HG02943 (cell line): ENCODE measurements around the gene ZSWIM4.
A peak's percentile ranks its signal among the peaks of the same experiment; 100 is the strongest.

Source experiments
- ATAC-seq: cut with Tn5 transposase; IDR thresholded peaks from one replicate; pipeline ENCODE4 v1.9.1; 2021; ENCODE audit warnings: mild to moderate bottlenecking, low read depth, moderate library complexity; ENCODE audit not compliant: unreplicated experiment

Gene ZSWIM4

DNA sequence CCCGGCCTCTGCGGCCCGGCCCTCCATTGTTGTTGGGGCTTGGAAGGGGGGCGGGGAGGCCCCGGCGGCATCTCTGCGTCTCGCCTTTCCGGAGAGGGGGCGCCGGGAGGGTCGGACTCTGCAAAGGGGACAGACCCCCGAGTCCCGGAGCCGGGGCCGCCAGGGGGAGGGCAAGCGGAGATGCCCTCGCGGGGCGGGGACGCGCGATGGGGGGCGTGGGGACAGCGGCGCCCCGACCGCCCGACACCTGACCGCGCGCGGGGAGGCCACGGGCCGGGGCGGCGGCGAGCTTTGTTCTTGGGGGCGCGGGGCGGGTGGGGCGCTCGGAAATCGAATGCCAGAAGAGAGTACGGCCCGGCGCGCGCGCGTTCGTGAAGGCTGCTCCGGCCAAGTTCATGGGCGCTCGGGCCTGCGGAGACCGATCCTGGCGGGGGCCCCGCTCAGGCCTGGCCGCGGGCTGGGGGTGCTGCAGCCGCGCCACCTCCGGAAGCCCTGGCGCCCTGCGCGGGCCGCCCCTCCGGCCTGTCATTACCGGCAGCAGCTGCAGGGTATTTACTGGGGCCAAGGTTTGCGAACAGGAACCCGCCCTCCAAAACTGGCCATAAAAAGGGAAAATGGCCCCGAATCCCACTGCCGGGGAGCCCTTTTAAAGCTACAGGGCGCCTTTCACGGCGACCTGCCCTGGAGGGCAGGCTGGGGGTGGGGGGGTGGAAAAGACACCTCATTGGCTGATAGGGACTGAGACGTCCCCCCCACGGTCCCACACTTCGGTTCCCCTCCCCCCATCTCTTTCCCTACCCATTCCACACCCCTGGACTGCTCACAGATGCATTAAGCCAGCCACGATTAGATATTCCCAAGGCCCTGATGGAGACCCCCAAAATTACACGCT, 70.6 kb downstream of the ZSWIM4 start:
- no peak for ATAC-seq

DNA sequence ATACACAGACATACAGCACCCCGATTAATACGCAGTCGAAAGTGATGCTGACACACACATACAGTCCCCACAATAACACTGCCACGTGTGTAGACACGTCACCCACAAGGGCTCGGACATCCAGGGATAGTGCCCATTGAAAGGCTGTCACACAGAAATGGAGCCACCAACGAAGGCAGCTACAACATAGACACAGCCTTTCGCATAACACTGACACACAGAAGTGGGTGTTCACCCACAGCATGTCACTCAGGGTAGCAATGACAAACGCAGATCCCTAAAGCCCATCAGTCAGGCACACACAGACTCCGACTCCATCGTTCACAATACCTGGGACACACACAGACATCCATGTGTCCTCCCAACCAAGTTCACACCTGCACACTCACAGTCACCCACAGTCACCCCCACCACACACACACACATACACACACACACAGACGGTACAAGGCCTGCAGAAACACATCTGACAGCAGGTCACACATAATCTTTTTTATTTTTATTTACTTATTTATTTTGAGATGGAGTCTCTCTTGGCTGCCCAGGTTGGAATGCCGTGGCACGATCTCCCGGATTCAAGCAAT, 71.3 kb downstream of the ZSWIM4 start:
- ATAC-seq: no peak

DNA sequence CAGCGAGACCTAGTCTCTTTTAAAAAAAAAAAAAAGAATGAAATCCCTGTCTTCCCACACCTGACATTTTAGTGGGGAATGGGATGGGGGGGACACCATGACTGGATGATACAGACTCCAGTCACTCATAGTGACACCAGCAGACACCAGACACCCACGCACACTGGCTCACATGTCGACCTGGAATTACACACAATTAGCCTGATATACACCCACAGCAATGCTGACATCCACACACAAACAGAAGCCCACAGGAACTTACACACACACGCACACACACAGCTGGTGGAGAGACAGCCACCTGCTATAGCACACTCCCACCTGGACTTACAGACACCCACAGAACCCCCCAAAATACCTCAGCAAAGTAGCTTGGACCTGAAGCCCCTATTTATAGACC, 73.4 kb downstream of the ZSWIM4 start:
- no peak for ATAC-seq

DNA sequence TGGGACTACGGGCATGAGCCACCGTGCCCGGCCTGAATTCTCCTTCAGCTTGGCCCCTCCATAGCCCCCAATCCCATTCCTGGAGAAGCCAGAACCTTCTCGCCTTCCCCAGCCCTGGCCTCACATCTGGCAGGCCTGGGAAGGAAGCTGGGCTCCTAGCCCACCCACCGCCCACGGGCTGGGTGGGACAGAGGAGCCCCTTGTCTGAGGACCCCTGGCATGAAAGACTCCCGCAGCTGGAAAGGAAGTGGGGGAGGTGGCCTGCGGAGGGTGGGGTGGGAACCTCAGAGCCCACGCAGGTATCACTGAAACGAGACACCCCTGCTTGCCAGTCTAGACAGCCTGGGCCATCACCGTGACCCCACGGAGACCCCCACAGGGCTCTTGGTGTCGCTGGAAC, 74.0 kb downstream of the ZSWIM4 start:
- ATAC-seq: no peak

DNA sequence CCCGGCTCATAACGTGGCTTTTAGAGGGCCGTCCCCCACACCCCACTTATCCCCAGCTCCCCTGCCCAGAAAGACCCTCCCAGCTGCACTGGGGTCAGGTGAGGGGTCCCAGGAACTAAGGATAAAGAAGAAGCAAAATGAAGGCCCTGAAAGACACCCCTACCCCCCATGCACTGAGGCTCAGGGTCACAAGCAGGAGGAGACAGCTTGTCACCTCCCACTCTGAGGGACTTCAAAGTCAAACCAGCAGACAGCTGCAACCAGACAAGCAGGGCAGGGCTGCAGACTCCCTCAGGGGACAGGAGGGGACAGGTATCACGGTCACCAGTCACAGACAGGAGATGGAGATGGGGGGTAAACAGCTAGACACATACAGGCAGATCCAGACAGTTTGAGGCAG, 75.6 kb downstream of the ZSWIM4 start:
- no peak for ATAC-seq

DNA sequence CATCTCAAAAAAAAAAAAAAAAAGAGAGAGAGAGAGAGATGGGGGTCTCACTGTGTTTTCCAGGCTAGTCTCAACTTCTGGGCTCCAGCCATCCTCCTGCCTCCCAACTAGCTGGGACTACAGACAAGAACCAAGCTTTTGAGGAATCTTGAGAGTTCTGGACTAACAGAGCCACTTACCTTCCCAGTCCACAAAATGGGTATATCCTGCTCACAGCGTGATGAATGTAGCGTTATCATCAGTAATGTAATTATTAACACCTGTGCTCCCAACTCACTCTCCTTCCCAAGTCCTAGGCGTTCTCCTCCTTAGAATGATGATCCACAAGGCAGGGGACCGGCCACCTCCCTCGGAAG, 77.1 kb downstream of the ZSWIM4 start:
- no peak for ATAC-seq

DNA sequence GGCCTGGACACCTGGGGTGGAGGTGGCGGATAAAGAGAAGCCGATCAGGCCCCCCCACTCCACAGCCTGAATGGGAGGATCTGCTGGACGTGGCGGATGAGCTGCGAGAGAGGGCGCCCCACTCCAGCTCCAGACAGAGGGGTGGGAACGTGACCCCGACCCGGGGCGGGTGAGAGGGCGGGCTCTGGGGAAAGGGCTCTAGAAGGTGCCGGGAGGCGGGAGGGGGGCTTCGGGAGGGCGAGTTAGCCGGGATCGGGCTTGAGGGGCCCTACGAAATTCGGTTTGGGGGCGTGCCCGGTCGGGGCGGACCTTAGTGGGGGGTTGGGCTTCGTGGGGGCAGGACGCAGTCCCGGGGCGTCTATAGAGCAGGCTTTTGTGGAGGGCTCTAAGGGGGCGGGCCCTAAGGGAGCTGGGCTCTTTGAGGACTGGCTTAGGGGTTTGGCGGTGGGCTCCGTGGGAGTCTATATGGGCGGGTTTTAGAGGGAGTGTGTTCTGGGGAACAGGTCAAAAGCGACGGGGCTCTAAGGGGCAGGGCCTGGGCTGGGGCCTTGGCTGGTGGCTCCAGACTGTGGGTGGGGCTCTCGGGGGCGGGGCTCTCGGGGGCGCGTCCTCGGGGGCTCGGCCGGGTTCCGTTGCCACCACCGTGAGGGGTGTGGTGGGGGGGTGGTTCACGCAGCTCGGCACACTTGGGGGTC, 77.6 kb downstream of the ZSWIM4 start:
- ATAC-seq: no peak

DNA sequence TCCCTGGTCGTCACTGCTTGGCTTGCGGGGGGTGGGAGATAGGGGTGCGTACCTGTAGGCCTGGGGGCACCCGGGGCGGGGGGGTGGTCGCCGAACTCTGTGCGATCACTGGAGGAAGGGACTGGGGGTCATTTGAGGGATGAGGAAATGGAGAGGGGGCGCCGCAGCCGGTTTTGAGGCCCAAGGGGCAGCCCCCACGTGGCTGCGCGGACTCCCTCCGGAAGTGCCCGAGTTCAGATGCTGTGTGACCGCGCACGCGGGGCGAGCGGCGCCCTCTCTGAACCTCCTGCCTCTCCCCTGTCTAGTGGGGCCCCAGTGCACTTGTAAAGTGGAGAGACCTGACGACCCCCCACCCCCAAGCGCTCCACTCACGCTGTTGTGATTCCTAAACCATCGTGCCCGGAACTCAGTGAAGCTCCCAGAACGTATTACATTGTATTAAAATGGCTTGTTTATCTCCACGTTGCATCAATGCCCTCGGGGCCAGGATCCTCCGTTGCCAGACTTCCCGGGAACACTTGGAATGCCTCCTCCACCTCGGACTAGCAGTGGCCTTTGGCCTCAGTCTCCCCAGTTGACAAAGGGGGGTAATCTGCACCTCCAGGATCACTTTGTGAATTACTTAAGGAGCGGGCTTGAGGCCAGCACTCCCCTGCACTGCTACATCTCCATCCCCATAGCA, 78.7 kb downstream of the ZSWIM4 start:
- no peak for ATAC-seq

DNA sequence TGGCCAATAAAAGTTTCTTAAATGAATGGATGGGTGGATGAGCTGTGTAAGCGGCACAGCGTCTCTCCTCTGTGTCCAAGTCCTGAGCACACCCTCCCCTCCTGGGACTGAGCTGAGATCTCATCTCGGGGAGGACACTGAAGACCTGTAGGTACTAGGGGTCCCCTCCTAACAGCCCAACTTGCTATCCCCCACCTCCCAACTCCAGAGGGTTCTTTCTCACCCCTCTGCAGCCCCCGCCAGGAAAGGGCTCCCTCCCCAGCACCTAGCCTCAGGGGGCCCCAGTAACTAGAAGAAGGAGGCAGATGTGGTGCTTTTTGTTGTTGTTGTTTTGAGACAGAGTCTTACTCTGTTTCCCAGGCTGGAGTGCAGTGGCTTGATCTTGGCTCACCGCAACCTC, 80.6 kb downstream of the ZSWIM4 start:
- no peak for ATAC-seq

DNA sequence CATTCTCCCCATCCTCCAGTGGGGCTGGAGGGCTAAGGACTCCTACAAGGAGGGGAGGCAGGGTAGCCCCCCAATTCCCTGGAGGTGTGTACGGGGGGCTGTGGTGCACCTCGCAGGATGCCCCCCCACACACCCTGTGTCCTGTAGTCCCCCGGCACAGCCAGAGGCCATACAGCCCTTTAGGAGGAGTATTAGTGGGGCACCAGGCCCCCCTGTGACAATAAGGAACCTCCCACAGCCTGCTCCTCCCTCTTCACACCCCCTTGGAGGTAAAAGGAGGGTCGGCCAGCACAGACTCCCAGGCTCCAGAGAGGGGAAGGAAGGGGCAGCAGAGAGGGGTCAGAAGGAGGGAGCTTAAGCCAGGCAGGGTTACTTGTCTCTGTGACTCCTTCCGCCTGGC, 81.6 kb downstream of the ZSWIM4 start, which contains the start of gene NANOS3:
TSS of gene NANOS3 (plus strand) at position 301 of the 400 bp plus-strand sequence. CDS start 115 bp downstream, outside the sequence.
- ATAC-seq: no peak

DNA sequence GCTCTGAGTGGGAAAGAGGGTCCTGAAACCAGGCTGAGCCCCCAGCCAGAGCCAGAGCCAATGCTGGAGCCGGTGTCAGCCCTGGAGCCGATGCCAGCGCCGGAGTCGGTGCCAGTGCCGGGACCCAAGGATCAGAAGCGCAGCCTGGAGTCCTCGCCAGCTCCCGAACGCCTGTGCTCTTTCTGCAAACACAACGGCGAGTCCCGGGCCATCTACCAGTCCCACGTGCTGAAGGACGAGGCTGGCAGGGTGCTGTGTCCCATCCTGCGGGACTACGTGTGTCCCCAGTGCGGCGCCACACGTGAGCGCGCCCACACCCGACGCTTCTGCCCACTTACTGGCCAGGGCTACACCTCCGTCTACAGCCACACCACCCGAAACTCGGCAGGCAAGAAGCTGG, 82.1 kb downstream of the ZSWIM4 start:
- ATAC-seq: no peak

DNA sequence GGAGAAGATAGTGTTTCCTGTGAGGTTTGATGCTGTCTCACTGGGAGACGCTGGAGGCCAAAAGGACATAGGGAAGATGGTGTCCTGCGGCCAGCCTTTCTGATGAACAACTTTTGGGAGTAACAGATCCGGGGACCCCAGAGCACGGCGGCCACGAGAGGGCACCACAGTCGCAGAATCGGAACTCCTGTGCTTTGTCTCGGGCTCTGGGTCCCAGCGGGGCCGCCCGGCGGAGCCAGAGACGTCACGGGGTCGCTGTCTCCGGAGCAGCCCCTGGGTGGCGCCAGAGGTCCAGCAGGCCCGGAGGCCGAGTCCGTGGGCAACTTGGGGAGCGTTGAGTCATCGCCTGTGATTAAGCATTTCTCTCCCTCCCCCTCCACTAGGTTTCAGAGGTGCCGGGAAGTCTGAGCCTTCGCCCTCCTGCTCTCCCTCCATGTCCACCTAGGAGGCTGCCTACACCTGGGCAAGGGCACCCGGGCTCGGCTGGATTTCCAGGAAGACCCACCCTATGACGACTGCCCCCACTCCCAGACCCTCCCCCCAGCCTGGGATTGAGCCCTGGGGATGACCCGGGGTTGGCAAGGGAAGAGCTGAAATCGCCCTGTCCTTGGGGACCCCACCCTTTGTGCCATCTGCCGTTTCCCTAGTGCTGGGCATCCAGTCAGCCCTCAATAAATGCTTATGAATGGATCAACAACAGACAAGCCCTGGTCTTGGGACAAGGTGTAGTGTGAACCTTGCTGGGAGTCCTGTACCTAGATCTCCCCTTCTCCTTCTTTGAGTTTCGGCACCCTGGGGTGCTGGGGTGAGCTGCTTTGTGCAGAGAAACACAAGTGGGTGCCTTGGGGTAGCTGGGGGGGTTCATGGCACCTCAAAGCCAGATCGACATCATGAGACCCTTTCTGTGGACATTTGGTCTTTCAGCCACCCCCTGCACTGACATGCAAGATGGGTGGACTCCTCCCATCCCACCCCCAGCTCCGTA, 85.1 kb downstream of the ZSWIM4 start:
- ATAC-seq: peak; percentile 76

DNA sequence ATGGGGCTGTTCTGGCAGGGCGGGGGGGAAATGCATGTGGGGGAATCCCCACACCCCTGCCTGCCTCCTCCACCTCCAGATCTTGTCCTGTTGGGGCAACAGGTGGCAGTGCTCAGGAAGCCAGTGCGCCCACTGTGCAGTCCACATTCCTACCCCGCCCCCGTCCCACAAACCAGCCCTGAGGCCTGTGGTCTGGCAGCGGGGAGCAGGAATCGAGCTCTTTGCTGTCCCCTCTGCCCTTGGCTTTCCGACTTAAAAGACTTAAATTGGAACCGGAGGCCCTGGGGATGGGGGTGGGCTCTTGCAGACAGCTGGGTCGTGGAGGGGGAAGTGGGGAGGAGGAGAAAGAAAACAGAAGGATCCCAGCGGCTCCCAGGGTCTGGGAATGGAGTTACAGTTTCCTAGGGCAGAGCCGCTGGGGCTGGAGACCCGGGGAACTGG, 86.0 kb downstream of the ZSWIM4 start:
- ATAC-seq: no peak
